ENCODE data around the gene PRM2.

- no peak for TF ChIP-seq PHF8 (conservative IDR thresholded peaks at IDR 0.05; ENCODE audit: low read depth, low read length)
- no peak for TF ChIP-seq CTCF (IDR thresholded peaks at IDR 0.05; ENCODE audit: control extremely low read depth in 1 of 3, insufficient read depth in 1 of 3, low read depth in 1 of 3, low read length in 3 of 3)
- no peak for TF ChIP-seq POLR2AphosphoS5 (IDR thresholded peaks at IDR 0.05; ENCODE audit: low read depth, low read length)
- TF ChIP-seq YY1 (IDR thresholded peaks at IDR 0.05; ENCODE audit: low read depth, low read length): no peak
These were observed 30.1 kb upstream of the PRM2 start for GRCh38 chr16:11306381-11306780.

Data from H1 (cell line).